CD14-positive monocyte (primary cell): ENCODE measurements around the gene MBD1. TPM values are rescaled to one million over a fixed set of nuclear protein-coding genes. Genes with fewer than 3 reads are reported as not detected.

ENCODE experiments used
- DNase-seq, 3 donors: peaks; one replicate each; pipeline ENCODE4 v3.0.0-alpha.2; 2011 to 2022
- H2AFZ ChIP-seq: 2 replicates; pipeline ENCODE4 v1.6.0; 2012; ENCODE audit warnings: mild to moderate bottlenecking, low read depth, low read length, inconsistent platforms; ENCODE audit not compliant: insufficient read depth, poor library complexity, severe bottlenecking
- H3K27ac ChIP-seq, 2 donors: 1 replicate in 1 of 2; 2 replicates in 1 of 2; pipeline ENCODE4 v1.5.1; 2012 to 2013; ENCODE audit warnings: low read length in 2 of 2, control low read depth in 1 of 2, inconsistent platforms in 1 of 2, low read depth in 1 of 2, mild to moderate bottlenecking in 1 of 2
- H3K27me3 ChIP-seq, 2 donors: one replicate each; pipeline versions ENCODE4 v1.6.0 to v1.6.1; 2011 to 2013; ENCODE audit warnings: low read length in 2 of 2; ENCODE audit not compliant: control insufficient read depth in 2 of 2, insufficient read depth in 2 of 2
- H3K36me3 ChIP-seq, 2 donors: replicated peaks in 1 of 2; 1 replicate in 1 of 2; 2 replicates in 1 of 2; pipeline versions ENCODE4 v1.5.1 to v1.6.1; 2012 to 2013; ENCODE audit warnings: low read length in 2 of 2, control low read depth in 1 of 2, inconsistent platforms in 1 of 2, mild to moderate bottlenecking in 1 of 2; ENCODE audit not compliant: insufficient read depth in 2 of 2, control insufficient read depth in 1 of 2
- H3K4me1 ChIP-seq, 2 donors: 1 replicate in 1 of 2; 2 replicates in 1 of 2; pipeline versions ENCODE4 v1.5.1 to v1.6.1; 2012 to 2013; ENCODE audit warnings: low read length in 2 of 2, control low read depth in 1 of 2, inconsistent platforms in 1 of 2, mild to moderate bottlenecking in 1 of 2, moderate library complexity in 1 of 2; ENCODE audit not compliant: insufficient read depth in 2 of 2, control insufficient read depth in 1 of 2
- H3K4me2 ChIP-seq: replicated peaks from 2 replicates; pipeline ENCODE3; 2012; ENCODE audit warnings: low read length, moderate library complexity, mild to moderate bottlenecking; ENCODE audit not compliant: poor library complexity, severe bottlenecking; ENCODE audit errors: extremely low read depth
- H3K4me3 ChIP-seq, 3 experiments: fragments of 200-600 bp in 1 of 3; sonication (generic) in 1 of 3; replicated peaks in 1 of 3; 1 replicate in 2 of 3; 2 replicates in 1 of 3; pipeline ENCODE4 v1.5.1; 2011 to 2013; ENCODE audit warnings: low read length in 3 of 3, mild to moderate bottlenecking in 3 of 3, control low read depth in 2 of 3, low read depth in 2 of 3, inconsistent platforms in 1 of 3, moderate library complexity in 1 of 3
- H3K79me2 ChIP-seq: 2 replicates; pipeline ENCODE4 v1.6.0; 2012; ENCODE audit warnings: mild to moderate bottlenecking, control low read depth, inconsistent platforms, low read length, moderate library complexity; ENCODE audit not compliant: insufficient read depth
- H3K9ac ChIP-seq: 2 replicates; pipeline ENCODE4 v1.6.0; 2017; ENCODE audit warnings: low read length, mild to moderate bottlenecking; ENCODE audit not compliant: insufficient read depth, poor library complexity, severe bottlenecking
- H3K9me3 ChIP-seq, 2 donors: replicated peaks in 1 of 2; 1 replicate in 1 of 2; 2 replicates in 1 of 2; pipeline versions ENCODE4 v1.5.1 to v1.6.1; 2012 to 2013; ENCODE audit warnings: low read length in 2 of 2, control low read depth in 1 of 2; ENCODE audit not compliant: control insufficient read depth in 1 of 2, insufficient read depth in 1 of 2
- H4K20me1 ChIP-seq: 2 replicates; pipeline ENCODE4 v1.6.0; 2012; ENCODE audit warnings: mild to moderate bottlenecking, low read length, control low read depth, moderate library complexity; ENCODE audit not compliant: insufficient read depth
- H3K27ac Mint-ChIP-seq, 7 donors: one replicate each; pipeline ENCODE4 v1.8.0; 2020; ENCODE audit warnings: mild to moderate bottlenecking in 7 of 7, mixed read lengths in 7 of 7, moderate library complexity in 6 of 7, inconsistent platforms in 2 of 7
- H3K27me3 Mint-ChIP-seq, 3 donors: one replicate each; pipeline ENCODE4 v1.8.0; 2021 to 2022; ENCODE audit warnings: low read depth in 3 of 3, mild to moderate bottlenecking in 3 of 3, mixed read lengths in 3 of 3, moderate library complexity in 3 of 3, inconsistent platforms in 1 of 3
- H3K36me3 Mint-ChIP-seq, 2 donors: one replicate each; pipeline ENCODE4 v1.8.0; 2020; ENCODE audit warnings: mixed read lengths in 2 of 2, inconsistent platforms in 1 of 2, mild to moderate bottlenecking in 1 of 2
- H3K4me1 Mint-ChIP-seq: one replicate; pipeline ENCODE4 v1.8.0; 2020; ENCODE audit warnings: mild to moderate bottlenecking, mixed read lengths
- H3K4me3 Mint-ChIP-seq, 2 donors: one replicate each; pipeline ENCODE4 v1.8.0; 2020; ENCODE audit warnings: mild to moderate bottlenecking in 2 of 2, mixed read lengths in 2 of 2, moderate library complexity in 1 of 2
- H3K9me3 Mint-ChIP-seq, 7 donors: one replicate each; pipeline ENCODE4 v1.8.0; 2020 to 2022; ENCODE audit warnings: mixed read lengths in 7 of 7, mild to moderate bottlenecking in 6 of 7, moderate library complexity in 6 of 7, inconsistent platforms in 2 of 7
- WGBS: methylation state at CpG from one replicate; pipeline ENCODE4 v1.1.5; 2013; ENCODE audit warnings: missing lambda C conversion rate; ENCODE audit not compliant: insufficient coverage; 5-methylcytosine and 5-hydroxymethylcytosine counted together
- intact Hi-C, 2 donors: fragments of 100-400 bp; cut with micrococcal nuclease; formaldehyde crosslinking; loops; one replicate each; pipeline versions ENCODE4 v1.15.0 to v1.15.1; 2023
- polyA plus RNA-seq, 3 donors: library from polyadenylated mRNA; depleted of rRNA in 1 of 3; unstranded in 2 of 3; stranded (reverse) in 1 of 3; fragments of 300-500 nt in 2 of 3; fragments of >200 nt in 1 of 3; fragmentation: Illumina TruSeq in 2 of 3; gene quantifications; 1 replicate in 2 of 3; 2 replicates in 1 of 3; pipeline ENCODE4 v1.2.3, GENCODE V29; 2012 to 2021
- TF ChIP-seq, protein P1 (sequence below): fragments of 200-600 bp; IDR thresholded peaks from one replicate; pipeline ENCODE4 v1.8.0; 2022; ENCODE audit warnings: antibody characterized with exemption, mild to moderate bottlenecking

The MBD1 gene
- polyA plus RNA-seq, 3 donors: 13.2 to 88.6 (median 17.4) TPM

DNA sequence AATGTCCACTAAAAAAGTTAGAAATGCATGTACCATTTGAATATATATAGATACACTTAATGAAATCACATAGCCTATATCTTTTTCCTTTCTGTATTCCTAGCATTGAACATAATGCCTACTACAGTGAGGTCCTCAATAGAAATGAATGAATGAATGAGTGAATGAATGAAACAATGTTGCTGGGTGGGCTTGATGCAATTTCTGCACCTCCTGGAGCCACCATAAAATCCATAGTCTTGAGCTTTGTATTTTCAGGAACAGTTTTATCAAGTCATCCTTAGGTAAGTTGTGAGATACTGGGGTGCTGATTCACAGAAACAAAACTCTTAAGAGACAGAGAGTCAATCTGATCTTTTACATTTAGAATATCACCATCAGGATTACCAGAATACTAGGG, 18.3 kb downstream of the MBD1 start:
- H3K9ac ChIP-seq: no peak overlapping the region
- H3K4me3 ChIP-seq: no peak overlapping the region
- Mint-ChIP-seq H3K9me3 (peaks cover 0 to 6% (median 2%) of the 10 kb centered on the region in 7 donors), H3K4me3 (no peak overlapping the region), H3K36me3 (peaks cover 0 to 1% of the 10 kb centered on the region in 2 donors), H3K4me1 (peaks cover 16% of the 10 kb centered on the region), H3K27ac (no peak overlapping the region), H3K27me3 (peaks cover 0 to 12% (median 10%) of the 10 kb centered on the region in 3 donors)
- intact Hi-C loops: no loop called here
- H3K4me2 ChIP-seq: no peak overlapping the region
- no peaks in the 10 kb centered on the region for H3K9me3 ChIP-seq
- H2AFZ ChIP-seq: no peak overlapping the region
- peaks cover 16 to 21% of the 10 kb centered on the region in 2 donors for H3K4me1 ChIP-seq
- H3K27ac ChIP-seq: no peak overlapping the region
- H3K27me3 ChIP-seq: peaks cover 0 to 2% of the 10 kb centered on the region in 2 donors
- H3K36me3 ChIP-seq: no peaks in the 10 kb centered on the region
- no peak for DNase-seq
- no peaks in the 10 kb centered on the region for H3K79me2 ChIP-seq
- TF ChIP-seq, protein P1, sequence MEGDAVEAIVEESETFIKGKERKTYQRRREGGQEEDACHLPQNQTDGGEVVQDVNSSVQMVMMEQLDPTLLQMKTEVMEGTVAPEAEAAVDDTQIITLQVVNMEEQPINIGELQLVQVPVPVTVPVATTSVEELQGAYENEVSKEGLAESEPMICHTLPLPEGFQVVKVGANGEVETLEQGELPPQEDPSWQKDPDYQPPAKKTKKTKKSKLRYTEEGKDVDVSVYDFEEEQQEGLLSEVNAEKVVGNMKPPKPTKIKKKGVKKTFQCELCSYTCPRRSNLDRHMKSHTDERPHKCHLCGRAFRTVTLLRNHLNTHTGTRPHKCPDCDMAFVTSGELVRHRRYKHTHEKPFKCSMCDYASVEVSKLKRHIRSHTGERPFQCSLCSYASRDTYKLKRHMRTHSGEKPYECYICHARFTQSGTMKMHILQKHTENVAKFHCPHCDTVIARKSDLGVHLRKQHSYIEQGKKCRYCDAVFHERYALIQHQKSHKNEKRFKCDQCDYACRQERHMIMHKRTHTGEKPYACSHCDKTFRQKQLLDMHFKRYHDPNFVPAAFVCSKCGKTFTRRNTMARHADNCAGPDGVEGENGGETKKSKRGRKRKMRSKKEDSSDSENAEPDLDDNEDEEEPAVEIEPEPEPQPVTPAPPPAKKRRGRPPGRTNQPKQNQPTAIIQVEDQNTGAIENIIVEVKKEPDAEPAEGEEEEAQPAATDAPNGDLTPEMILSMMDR: no peak
- H4K20me1 ChIP-seq: no peaks in the 10 kb centered on the region

DNA sequence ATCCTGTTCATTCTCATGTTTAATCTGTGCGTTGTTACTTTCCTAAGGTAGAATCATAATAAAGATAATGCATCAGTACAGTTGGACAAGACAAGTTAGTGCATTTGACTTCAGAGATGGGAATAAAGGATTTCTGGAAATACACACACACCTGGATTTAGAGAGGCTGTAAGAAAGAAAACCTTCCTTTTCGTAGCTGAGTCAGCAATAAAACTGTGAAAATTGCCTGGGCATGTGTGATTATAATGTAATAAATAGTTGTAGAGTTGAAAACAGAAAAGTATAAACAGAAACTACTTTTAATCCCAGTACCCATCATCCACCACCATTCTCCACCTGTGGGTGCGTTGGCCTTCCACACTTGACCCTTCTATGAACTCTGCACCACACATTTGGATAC, 30.4 kb downstream of the MBD1 start:
- no peak overlapping the region for H2AFZ ChIP-seq
- H3K4me1 Mint-ChIP-seq: no peaks in the 10 kb centered on the region

More for the DNA sequence above, 30.4 kb downstream of the MBD1 start:
- H3K79me2 ChIP-seq: no peaks in the 10 kb centered on the region
- Mint-ChIP-seq H3K27me3 (peaks cover 1 to 9% (median 6%) of the 10 kb centered on the region in 3 donors), H3K36me3 (no peaks in the 10 kb centered on the region), H3K9me3 (peaks cover 0 to 4% (median 1%) of the 10 kb centered on the region in 7 donors), H3K27ac (no peak overlapping the region), H3K4me3 (no peak overlapping the region)
- DNase-seq: no peak
- intact Hi-C loops: no loop called here
- no peaks in the 10 kb centered on the region for H3K4me1 ChIP-seq
- H3K4me3 ChIP-seq: no peak overlapping the region
- 100% methylated on average over 1 of the region's 3 CpGs for WGBS
- H3K36me3 ChIP-seq: no peaks in the 10 kb centered on the region
- no peak overlapping the region for H3K9ac ChIP-seq
- H4K20me1 ChIP-seq: no peaks in the 10 kb centered on the region
- H3K9me3 ChIP-seq: no peaks in the 10 kb centered on the region
- TF ChIP-seq, protein P1: no peak
- H3K4me2 ChIP-seq: no peak overlapping the region
- no peaks in the 10 kb centered on the region for H3K27me3 ChIP-seq
- H3K27ac ChIP-seq: no peak overlapping the region
